CD14-positive monocyte (primary cell): ENCODE results near the gene SEC24D. TPM values are rescaled to one million over a fixed set of nuclear protein-coding genes. Genes with fewer than 3 reads are reported as not detected.

ENCODE experiments used
- DNase-seq, 3 donors: peaks; one replicate each; pipeline ENCODE4 v3.0.0-alpha.2; 2011 to 2022
- H2AFZ ChIP-seq: 2 replicates; pipeline ENCODE4 v1.6.0; 2012; ENCODE audit warnings: mild to moderate bottlenecking, low read depth, low read length, inconsistent platforms; ENCODE audit not compliant: insufficient read depth, poor library complexity, severe bottlenecking
- H3K27ac ChIP-seq, 2 donors: 1 replicate in 1 of 2; 2 replicates in 1 of 2; pipeline ENCODE4 v1.5.1; 2012 to 2013; ENCODE audit warnings: low read length in 2 of 2, control low read depth in 1 of 2, inconsistent platforms in 1 of 2, low read depth in 1 of 2, mild to moderate bottlenecking in 1 of 2
- H3K27me3 ChIP-seq, 2 donors: one replicate each; pipeline versions ENCODE4 v1.6.0 to v1.6.1; 2011 to 2013; ENCODE audit warnings: low read length in 2 of 2; ENCODE audit not compliant: control insufficient read depth in 2 of 2, insufficient read depth in 2 of 2
- H3K36me3 ChIP-seq, 2 donors: replicated peaks in 1 of 2; 1 replicate in 1 of 2; 2 replicates in 1 of 2; pipeline versions ENCODE4 v1.5.1 to v1.6.1; 2012 to 2013; ENCODE audit warnings: low read length in 2 of 2, control low read depth in 1 of 2, inconsistent platforms in 1 of 2, mild to moderate bottlenecking in 1 of 2; ENCODE audit not compliant: insufficient read depth in 2 of 2, control insufficient read depth in 1 of 2
- H3K4me1 ChIP-seq, 2 donors: 1 replicate in 1 of 2; 2 replicates in 1 of 2; pipeline versions ENCODE4 v1.5.1 to v1.6.1; 2012 to 2013; ENCODE audit warnings: low read length in 2 of 2, control low read depth in 1 of 2, inconsistent platforms in 1 of 2, mild to moderate bottlenecking in 1 of 2, moderate library complexity in 1 of 2; ENCODE audit not compliant: insufficient read depth in 2 of 2, control insufficient read depth in 1 of 2
- H3K4me2 ChIP-seq: replicated peaks from 2 replicates; pipeline ENCODE3; 2012; ENCODE audit warnings: low read length, moderate library complexity, mild to moderate bottlenecking; ENCODE audit not compliant: poor library complexity, severe bottlenecking; ENCODE audit errors: extremely low read depth
- H3K4me3 ChIP-seq, 3 experiments: fragments of 200-600 bp in 1 of 3; sonication (generic) in 1 of 3; replicated peaks in 1 of 3; 1 replicate in 2 of 3; 2 replicates in 1 of 3; pipeline ENCODE4 v1.5.1; 2011 to 2013; ENCODE audit warnings: low read length in 3 of 3, mild to moderate bottlenecking in 3 of 3, control low read depth in 2 of 3, low read depth in 2 of 3, inconsistent platforms in 1 of 3, moderate library complexity in 1 of 3
- H3K79me2 ChIP-seq: 2 replicates; pipeline ENCODE4 v1.6.0; 2012; ENCODE audit warnings: mild to moderate bottlenecking, control low read depth, inconsistent platforms, low read length, moderate library complexity; ENCODE audit not compliant: insufficient read depth
- H3K9ac ChIP-seq: 2 replicates; pipeline ENCODE4 v1.6.0; 2017; ENCODE audit warnings: low read length, mild to moderate bottlenecking; ENCODE audit not compliant: insufficient read depth, poor library complexity, severe bottlenecking
- H3K9me3 ChIP-seq, 2 donors: replicated peaks in 1 of 2; 1 replicate in 1 of 2; 2 replicates in 1 of 2; pipeline versions ENCODE4 v1.5.1 to v1.6.1; 2012 to 2013; ENCODE audit warnings: low read length in 2 of 2, control low read depth in 1 of 2; ENCODE audit not compliant: control insufficient read depth in 1 of 2, insufficient read depth in 1 of 2
- H4K20me1 ChIP-seq: 2 replicates; pipeline ENCODE4 v1.6.0; 2012; ENCODE audit warnings: mild to moderate bottlenecking, low read length, control low read depth, moderate library complexity; ENCODE audit not compliant: insufficient read depth
- H3K27ac Mint-ChIP-seq, 7 donors: one replicate each; pipeline ENCODE4 v1.8.0; 2020; ENCODE audit warnings: mild to moderate bottlenecking in 7 of 7, mixed read lengths in 7 of 7, moderate library complexity in 6 of 7, inconsistent platforms in 2 of 7
- H3K27me3 Mint-ChIP-seq, 3 donors: one replicate each; pipeline ENCODE4 v1.8.0; 2021 to 2022; ENCODE audit warnings: low read depth in 3 of 3, mild to moderate bottlenecking in 3 of 3, mixed read lengths in 3 of 3, moderate library complexity in 3 of 3, inconsistent platforms in 1 of 3
- H3K36me3 Mint-ChIP-seq, 2 donors: one replicate each; pipeline ENCODE4 v1.8.0; 2020; ENCODE audit warnings: mixed read lengths in 2 of 2, inconsistent platforms in 1 of 2, mild to moderate bottlenecking in 1 of 2
- H3K4me1 Mint-ChIP-seq: one replicate; pipeline ENCODE4 v1.8.0; 2020; ENCODE audit warnings: mild to moderate bottlenecking, mixed read lengths
- H3K4me3 Mint-ChIP-seq, 2 donors: one replicate each; pipeline ENCODE4 v1.8.0; 2020; ENCODE audit warnings: mild to moderate bottlenecking in 2 of 2, mixed read lengths in 2 of 2, moderate library complexity in 1 of 2
- H3K9me3 Mint-ChIP-seq, 7 donors: one replicate each; pipeline ENCODE4 v1.8.0; 2020 to 2022; ENCODE audit warnings: mixed read lengths in 7 of 7, mild to moderate bottlenecking in 6 of 7, moderate library complexity in 6 of 7, inconsistent platforms in 2 of 7
- CTCF ChIP-seq: fragments of 200-600 bp; IDR thresholded peaks from one replicate; pipeline ENCODE4 v1.8.0; 2022; ENCODE audit warnings: antibody characterized with exemption, mild to moderate bottlenecking
- WGBS: methylation state at CpG from one replicate; pipeline ENCODE4 v1.1.5; 2013; ENCODE audit warnings: missing lambda C conversion rate; ENCODE audit not compliant: insufficient coverage; 5-methylcytosine and 5-hydroxymethylcytosine counted together
- intact Hi-C, 2 donors: fragments of 100-400 bp; cut with micrococcal nuclease; formaldehyde crosslinking; loops; one replicate each; pipeline versions ENCODE4 v1.15.0 to v1.15.1; 2023
- polyA plus RNA-seq, 3 donors: library from polyadenylated mRNA; depleted of rRNA in 1 of 3; unstranded in 2 of 3; stranded (reverse) in 1 of 3; fragments of 300-500 nt in 2 of 3; fragments of >200 nt in 1 of 3; fragmentation: Illumina TruSeq in 2 of 3; gene quantifications; 1 replicate in 2 of 3; 2 replicates in 1 of 3; pipeline ENCODE4 v1.2.3, GENCODE V29; 2012 to 2021

SEC24D gene
- polyA plus RNA-seq, 3 donors, result 16.8 to 31.3 (median 22.6) TPM

- Histone ChIP-seq H3K9ac (no peak overlapping the region), H3K4me3 (no peak overlapping the region), H3K27me3 (no peaks in the 10 kb centered on the region), H2AFZ (no peak overlapping the region), H3K9me3 (no peaks in the 10 kb centered on the region), H3K4me2 (no peak overlapping the region), H4K20me1 (peaks cover 20% of the 10 kb centered on the region), H3K79me2 (peaks cover 32% of the 10 kb centered on the region), H3K4me1 (peaks cover 3 to 17% of the 10 kb centered on the region in 2 donors), H3K36me3 (peaks cover 66 to 95% of the 10 kb centered on the region in 2 donors), H3K27ac (no peak overlapping the region)
- Mint-ChIP-seq H3K4me1 (peaks cover 14% of the 10 kb centered on the region), H3K27me3 (peaks cover 0 to 2% (median 2%) of the 10 kb centered on the region in 3 donors), H3K27ac (peak overlapping the region in 1 of 7 donors; percentile 19), H3K4me3 (no peak overlapping the region), H3K36me3 (peaks cover 63 to 86% of the 10 kb centered on the region in 2 donors), H3K9me3 (no peaks in the 10 kb centered on the region)
- intact Hi-C loops, result no loop called here
- WGBS, result no CpG with 5 or more reads among the region's 3 CpGs
- no peak for DNase-seq
- TF ChIP-seq CTCF, result no peak
Measured at GRCh38 chr4:118814891-118815290, 21.0 kb downstream of the SEC24D start.

GRCh38 chr4:118814058-118814457, 21.9 kb downstream of the SEC24D start:
- Histone ChIP-seq H4K20me1 (peaks cover 20% of the 10 kb centered on the region), H3K36me3 (peaks cover 74 to 98% of the 10 kb centered on the region in 2 donors), H3K27me3 (no peaks in the 10 kb centered on the region), H3K4me2 (no peak overlapping the region), H3K9ac (no peak overlapping the region), H3K4me1 (peaks cover 3 to 17% of the 10 kb centered on the region in 2 donors), H3K9me3 (no peaks in the 10 kb centered on the region), H3K27ac (no peak overlapping the region), H2AFZ (no peak overlapping the region), H3K79me2 (peaks cover 25% of the 10 kb centered on the region), H3K4me3 (no peak overlapping the region)
- Mint-ChIP-seq H3K36me3 (peaks cover 71 to 88% of the 10 kb centered on the region in 2 donors), H3K27me3 (peaks cover 0 to 2% (median 2%) of the 10 kb centered on the region in 3 donors), H3K9me3 (no peaks in the 10 kb centered on the region), H3K27ac (no peak overlapping the region), H3K4me3 (no peak overlapping the region), H3K4me1 (peaks cover 14% of the 10 kb centered on the region)
- no peak for TF ChIP-seq CTCF
- DNase-seq, result no peak
- intact Hi-C loops, result no loop called here
- 89% methylated on average over 3 of the region's 4 CpGs for WGBS
